ENCODE results near the gene ZNF613.

GRCh38 chr19:51891193-51891747 lies 36.0 kb upstream of the ZNF613 start:
- TF ChIP-seq CTCF (IDR thresholded peaks at IDR 0.05) = no peak
- no peak for TF ChIP-seq EZH2 (IDR thresholded peaks at IDR 0.05; ENCODE audit: borderline replicate concordance, insufficient read depth, low read depth, low read length, poor library complexity, severe bottlenecking)

Measured in B cell (primary cell).